Spleen (tissue), 11 donors: ENCODE data around the gene ARMC12. TPM values are rescaled to one million over a fixed set of nuclear protein-coding genes. Genes with fewer than 3 reads are reported as not detected.

Experiments used
- DNase-seq: peaks from one replicate; pipeline ENCODE4 v3.0.0-alpha.2; 2020
- H3K27ac ChIP-seq, 8 donors: fragments of 200-600 bp; sonication (generic) in 7 of 8; 1 replicate in 4 of 8; 2 replicates in 4 of 8; pipeline versions ENCODE4 v1.5.0 to v1.8.0; 2016 to 2021; ENCODE audit warnings: inconsistent platforms in 4 of 8, mild to moderate bottlenecking in 4 of 8, moderate library complexity in 1 of 8
- H3K27me3 ChIP-seq, 7 donors: fragments of 200-600 bp; sonication (generic) in 6 of 7; replicated peaks in 1 of 7; 1 replicate in 4 of 7; 2 replicates in 3 of 7; pipeline versions ENCODE4 v1.5.0 to v1.8.0; 2016 to 2021; ENCODE audit warnings: inconsistent platforms in 3 of 7, mild to moderate bottlenecking in 1 of 7
- H3K36me3 ChIP-seq, 6 donors: fragments of 200-600 bp; sonication (generic) in 5 of 6; 1 replicate in 4 of 6; 2 replicates in 2 of 6; pipeline versions ENCODE4 v1.5.0 to v1.8.0; 2016 to 2021; ENCODE audit warnings: inconsistent platforms in 2 of 6
- H3K4me1 ChIP-seq, 6 donors: fragments of 200-600 bp; sonication (generic) in 5 of 6; 1 replicate in 3 of 6; 2 replicates in 3 of 6; pipeline versions ENCODE4 v1.5.0 to v1.8.0; 2016 to 2021; ENCODE audit warnings: inconsistent platforms in 3 of 6
- H3K4me3 ChIP-seq, 8 donors: fragments of 200-600 bp; sonication (generic) in 7 of 8; 1 replicate in 4 of 8; 2 replicates in 4 of 8; pipeline versions ENCODE4 v1.5.0 to v1.8.0; 2016 to 2021; ENCODE audit warnings: inconsistent platforms in 4 of 8, mild to moderate bottlenecking in 4 of 8, moderate library complexity in 2 of 8
- H3K9me3 ChIP-seq, 8 donors: fragments of 200-600 bp; sonication (generic) in 7 of 8; 1 replicate in 4 of 8; 2 replicates in 4 of 8; pipeline versions ENCODE4 v1.5.0 to v1.8.0; 2016 to 2021; ENCODE audit warnings: inconsistent platforms in 4 of 8
- POLR2A ChIP-seq, 3 donors: fragments of 450-650 bp; IDR thresholded peaks; one replicate each; pipeline ENCODE4 v1.5.1; 2017; ENCODE audit warnings: antibody characterized with exemption in 3 of 3, mild to moderate bottlenecking in 1 of 3
- POLR2AphosphoS5 ChIP-seq, 3 donors: sonication (generic); formaldehyde crosslinking; IDR thresholded peaks; one replicate each; pipeline ENCODE4 v1.5.1; 2017; ENCODE audit warnings: antibody characterized with exemption in 3 of 3
- WGBS, 5 donors: extraction: QIAGEN DNeasy Blood & Tissue Kit in 3 of 5; methylation state at CpG; one replicate each; pipeline versions ENCODE4 v1.1.5 to v1.1.7; 2013 to 2018; 5-methylcytosine and 5-hydroxymethylcytosine counted together
- intact Hi-C: fragments of 100-400 bp; cut with DNase I; formaldehyde crosslinking; loops from one replicate; pipeline ENCODE4 v1.15.0; 2023; ENCODE audit warnings: low total_unique reads
- polyA plus RNA-seq, 3 donors: library from polyadenylated mRNA; stranded (reverse); fragments of 200-250 nt; gene quantifications; one replicate each; pipeline ENCODE4 v1.2.1, GENCODE V29; 2013
- total RNA-seq, 7 donors: library from RNA; depleted of rRNA in 3 of 7; stranded (reverse); fragments of >200 nt in 3 of 7; fragmentation: NEBNext Ultra II Directional in 4 of 7; extraction: Animal tissue kit (Norgen Biotek cat#: 25700) in 4 of 7; gene quantifications; one replicate each; pipeline versions ENCODE4 v1.1.0 to v1.2.1, GENCODE V29; 2016 to 2021
- TF ChIP-seq, protein P1 (sequence below), 11 experiments: fragments of 200-600 bp in 7 of 11; fragments of 450-650 bp in 4 of 11; sonication (generic) in 4 of 11; IDR thresholded peaks in 8 of 11; conservative IDR thresholded peaks in 3 of 11; 1 replicate in 7 of 11; 2 replicates in 4 of 11; pipeline versions ENCODE4 v1.4.0 to v1.8.0; 2016 to 2021; ENCODE audit warnings: antibody characterized with exemption in 11 of 11, inconsistent platforms in 4 of 11, mild to moderate bottlenecking in 1 of 11
- donor health status: healthy with polysubstance abuse.
- donor health status: DM: no; HTN: no; CAD: no; lungs with moderate emphysema.
- donor health status: DM: no; HTN: no; CAD: no.
- donor health status: Bipolar disorder and iron deficiency.
- donor health status: healthy.
- donor health status: DM: no; HTN: no; CAD: no.
- donor health status: DM: yes; HTN: yes; CAD: no.

The ARMC12 gene
- total and polyA plus RNA-seq, 10 donors = 0.23 to 4.1 (median 1.2) TPM

DNA sequence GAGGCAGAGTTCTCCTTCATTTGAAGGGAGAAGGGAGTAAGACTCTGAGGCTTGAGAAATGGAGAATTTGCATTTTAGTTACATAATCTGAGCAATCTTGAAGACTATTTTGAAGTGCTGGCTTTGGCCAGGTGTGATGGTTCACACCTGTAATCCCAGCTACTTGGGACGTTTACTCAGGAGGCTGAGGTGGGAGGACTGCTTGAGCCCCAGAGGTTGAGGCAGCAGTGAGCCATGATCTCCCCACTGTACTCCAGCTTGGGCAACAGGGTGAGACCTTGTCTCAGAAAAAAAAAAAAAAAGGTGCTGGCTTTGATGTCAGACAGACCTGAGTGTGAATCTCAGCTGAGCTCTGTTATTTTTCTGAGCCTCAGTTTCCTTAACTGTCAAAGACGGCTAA lies 12.4 kb upstream of the ARMC12 start:
- WGBS, 5 donors = 77 to 94% (median 83%) methylated on average over 2 of the region's 2 CpGs
- Histone ChIP-seq H3K27ac (peak overlapping the region in 4 of 8 donors; percentile 99 to 100 (median 100)), H3K4me1 (peaks cover 52 to 100% (median 93%) of the 10 kb centered on the region in 6 donors), H3K27me3 (no peaks in the 10 kb centered on the region), H3K4me3 (no peak overlapping the region), H3K9me3 (no peaks in the 10 kb centered on the region), H3K36me3 (no peaks in the 10 kb centered on the region)
- intact Hi-C loops = no loop called here
- TF ChIP-seq POLR2A (IDR thresholded peaks at IDR 0.05) (no peak), POLR2AphosphoS5 (IDR thresholded peaks at IDR 0.05) (no peak)
- TF ChIP-seq, protein P1, sequence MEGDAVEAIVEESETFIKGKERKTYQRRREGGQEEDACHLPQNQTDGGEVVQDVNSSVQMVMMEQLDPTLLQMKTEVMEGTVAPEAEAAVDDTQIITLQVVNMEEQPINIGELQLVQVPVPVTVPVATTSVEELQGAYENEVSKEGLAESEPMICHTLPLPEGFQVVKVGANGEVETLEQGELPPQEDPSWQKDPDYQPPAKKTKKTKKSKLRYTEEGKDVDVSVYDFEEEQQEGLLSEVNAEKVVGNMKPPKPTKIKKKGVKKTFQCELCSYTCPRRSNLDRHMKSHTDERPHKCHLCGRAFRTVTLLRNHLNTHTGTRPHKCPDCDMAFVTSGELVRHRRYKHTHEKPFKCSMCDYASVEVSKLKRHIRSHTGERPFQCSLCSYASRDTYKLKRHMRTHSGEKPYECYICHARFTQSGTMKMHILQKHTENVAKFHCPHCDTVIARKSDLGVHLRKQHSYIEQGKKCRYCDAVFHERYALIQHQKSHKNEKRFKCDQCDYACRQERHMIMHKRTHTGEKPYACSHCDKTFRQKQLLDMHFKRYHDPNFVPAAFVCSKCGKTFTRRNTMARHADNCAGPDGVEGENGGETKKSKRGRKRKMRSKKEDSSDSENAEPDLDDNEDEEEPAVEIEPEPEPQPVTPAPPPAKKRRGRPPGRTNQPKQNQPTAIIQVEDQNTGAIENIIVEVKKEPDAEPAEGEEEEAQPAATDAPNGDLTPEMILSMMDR (IDR thresholded peaks at IDR 0.05 in 8 of 11, conservative IDR thresholded peaks at IDR 0.05 in 3 of 11) = no peak
- DNase-seq = peak; percentile 20

DNA sequence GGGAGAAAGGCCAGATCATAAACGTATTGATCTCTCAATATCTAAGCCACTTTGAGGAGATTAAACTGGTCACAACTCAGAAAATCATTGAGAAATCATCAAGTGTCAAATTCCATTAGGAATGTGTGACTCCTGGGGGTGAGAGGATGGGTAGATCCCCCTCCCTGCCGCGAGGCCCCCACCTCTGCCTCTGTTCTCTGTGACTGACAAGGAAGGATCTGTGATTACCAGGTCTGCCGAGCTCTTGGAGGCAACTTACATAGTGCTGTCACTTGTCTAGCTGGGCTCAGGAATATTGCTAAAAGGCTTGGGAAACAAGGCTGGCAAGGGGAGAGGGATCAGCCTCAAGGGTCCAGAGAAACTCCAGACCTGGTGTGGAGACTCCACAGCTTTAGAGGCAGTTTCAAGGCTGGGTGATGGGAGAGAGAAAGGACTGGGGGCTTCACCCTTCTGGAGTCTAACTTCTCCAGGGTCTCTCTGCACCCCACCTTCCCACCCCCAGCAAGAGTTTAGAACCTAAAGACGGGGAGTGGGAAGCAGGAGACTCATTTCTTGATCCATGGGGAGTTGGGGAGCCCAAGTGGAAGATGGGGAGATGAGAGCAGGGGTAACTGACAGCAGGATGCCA lies 11.6 kb upstream of the ARMC12 start:
- no peaks in the 10 kb centered on the region for H3K36me3 ChIP-seq
- no peaks in the 10 kb centered on the region for H3K27me3 ChIP-seq
- intact Hi-C loops = loop anchor here (5.0 kb wide), 1 partner anchor 38 kb away; the partner anchor contains the start of gene FKBP5
- H3K9me3 ChIP-seq = no peaks in the 10 kb centered on the region
- TF ChIP-seq POLR2A (IDR thresholded peaks at IDR 0.05) (no peak), POLR2AphosphoS5 (IDR thresholded peaks at IDR 0.05) (no peak)
- TF ChIP-seq, protein P1 (IDR thresholded peaks at IDR 0.05 in 8 of 11, conservative IDR thresholded peaks at IDR 0.05 in 3 of 11) = no peak
- peak overlapping the region; percentile 70 to 100 (median 100) for H3K27ac ChIP-seq
- 61 to 74% (median 73%) methylated on average over 5 of the region's 5 CpGs for WGBS, 5 donors
- DNase-seq = peak; percentile 39
- H3K4me1 ChIP-seq = peaks cover 52 to 100% (median 93%) of the 10 kb centered on the region in 6 donors
- H3K4me3 ChIP-seq = no peak overlapping the region

DNA sequence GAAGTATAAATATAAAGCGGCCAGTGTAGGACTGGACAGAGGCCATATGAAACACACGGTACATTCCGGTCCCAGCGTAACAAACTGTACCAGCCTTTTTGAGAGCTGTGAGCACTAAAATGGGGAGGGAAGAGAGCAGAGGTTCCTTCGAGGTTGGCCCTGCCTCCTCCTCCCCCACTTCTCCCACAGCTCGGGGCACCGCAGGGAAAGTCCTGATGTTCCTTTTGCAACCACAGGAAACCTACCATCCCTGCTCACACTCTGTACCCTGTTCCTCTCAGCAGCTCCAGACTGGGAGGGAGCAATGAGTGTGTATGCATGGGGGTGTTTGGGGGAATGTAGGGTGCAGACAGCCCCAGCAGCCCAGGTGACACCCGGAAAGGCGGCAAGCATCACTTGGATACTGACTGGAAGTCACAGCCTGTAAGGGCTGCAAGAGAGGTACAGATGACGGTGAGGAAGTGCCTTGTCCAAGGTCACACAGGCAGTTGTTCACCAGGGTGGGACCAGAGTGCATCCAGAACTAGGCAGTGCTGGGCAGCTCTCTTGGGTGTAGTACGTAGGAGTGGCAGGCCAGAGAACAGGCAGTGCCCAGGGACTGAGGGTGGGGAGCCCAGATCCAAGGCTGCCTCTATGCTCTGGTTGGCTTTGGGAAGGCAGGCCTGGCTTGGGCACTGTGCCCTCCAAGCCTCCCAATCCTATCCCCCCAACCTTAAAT lies 11.0 kb upstream of the ARMC12 start:
- peak overlapping the region; percentile 70 to 100 (median 100) for H3K27ac ChIP-seq
- H3K27me3 ChIP-seq = no peaks in the 10 kb centered on the region
- 23 to 43% (median 36%) methylated on average over 11 of the region's 11 CpGs for WGBS, 5 donors
- H3K9me3 ChIP-seq = no peaks in the 10 kb centered on the region
- peak; percentile 85 for DNase-seq
- peaks cover 52 to 100% (median 93%) of the 10 kb centered on the region in 6 donors for H3K4me1 ChIP-seq
- peak overlapping the region in 2 of 8 donors; percentile 2 to 38 for H3K4me3 ChIP-seq
- no peaks in the 10 kb centered on the region for H3K36me3 ChIP-seq
- intact Hi-C loops = loop anchor here (5.0 kb wide), 1 partner anchor 39 kb away; the partner anchor contains the start of gene FKBP5
- TF ChIP-seq, protein P1 (IDR thresholded peaks at IDR 0.05 in 8 of 11, conservative IDR thresholded peaks at IDR 0.05 in 3 of 11) = peak in 3 of 11 experiments; percentile 6 to 40 (median 12)
- no peak for TF ChIP-seq POLR2A (IDR thresholded peaks at IDR 0.05)
- TF ChIP-seq POLR2AphosphoS5 (IDR thresholded peaks at IDR 0.05) = peak; percentile 74 to 84 (median 79)
